NCI-H187 (cell line): Measurements from ENCODE around the gene SLC24A4.

Source experiments
- DNase-seq, 2 experiments: peaks; one replicate each; lab custom pipeline; 2025; lab: John Stamatoyannopoulos, UW

Gene SLC24A4

GRCh38 chr14:92544051-92544720, 221.2 kb downstream of the SLC24A4 start:
- DNase-seq = no peak

DNA sequence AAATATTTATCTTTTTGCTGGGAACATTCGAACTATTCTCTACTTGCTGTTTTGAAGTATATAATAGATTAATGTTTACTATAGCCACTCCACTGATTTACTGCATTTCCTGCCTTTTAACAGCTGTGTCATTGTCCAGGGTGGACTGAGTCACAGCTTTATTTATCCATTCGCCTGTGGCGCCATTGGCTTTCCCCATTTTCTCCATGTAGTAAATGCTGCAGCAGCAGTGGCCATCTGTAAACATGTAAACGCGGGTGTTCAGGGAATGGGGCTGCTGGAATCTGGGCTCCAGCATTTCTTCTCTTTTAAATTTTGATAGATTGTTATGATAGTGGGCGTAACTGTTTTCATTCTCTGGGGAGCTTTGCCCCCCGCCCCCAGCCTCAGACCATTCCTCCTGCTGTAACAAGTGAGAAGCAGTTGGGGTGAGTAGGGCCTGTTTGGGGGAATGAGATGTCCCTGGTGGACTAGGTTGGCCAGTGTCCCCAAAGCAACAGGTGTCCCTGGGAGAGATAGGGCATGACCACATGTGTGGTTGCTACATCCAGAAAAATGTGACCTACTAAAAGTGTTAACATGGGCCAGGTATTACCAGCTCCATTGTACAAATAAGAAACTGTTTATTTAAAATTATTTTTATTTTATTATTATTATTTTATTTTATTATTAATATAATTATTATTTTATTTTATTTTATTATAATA, 223.5 kb downstream of the SLC24A4 start:
- DNase-seq = no peak

GRCh38 chr14:92549105-92549858, 226.3 kb downstream of the SLC24A4 start:
- no peak for DNase-seq

GRCh38 chr14:92549859-92550230, 226.9 kb downstream of the SLC24A4 start:
- DNase-seq = no peak
